Measurements from ENCODE around the gene UBAC2.

DNA sequence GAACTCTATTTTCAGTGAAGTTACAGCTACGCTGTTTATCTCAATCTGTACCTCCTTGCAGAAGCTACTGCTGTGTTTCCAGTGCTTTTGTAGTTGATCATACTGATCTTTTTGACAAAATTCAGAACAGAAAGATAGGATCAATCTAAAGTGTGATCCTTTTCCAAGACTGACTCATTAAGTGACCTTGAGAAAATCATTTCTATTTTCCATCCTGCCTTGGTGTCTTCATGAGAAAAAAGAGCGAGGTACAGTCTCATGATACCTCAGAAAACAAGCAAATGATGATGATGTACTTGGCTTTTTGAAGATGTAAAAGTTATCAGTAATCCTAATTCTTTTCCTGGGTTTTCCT, 152.6 kb downstream of the UBAC2 start:
- TF ChIP-seq CTCF (IDR thresholded peaks at IDR 0.05 in 8 of 11, conservative IDR thresholded peaks at IDR 0.05 in 3 of 11) (no peak), POLR2A (IDR thresholded peaks at IDR 0.05) (no peak), POLR2AphosphoS5 (IDR thresholded peaks at IDR 0.05) (no peak)

All from spleen (tissue), 7 donors.